Glomerular visceral epithelial cell (primary cell): ENCODE measurements around the gene MATCAP1.

Experiments used
- DNase-seq: peaks from one replicate; pipeline ENCODE4 v3.0.0-alpha.2; 2016; ENCODE audit errors: extremely low spot score

The MATCAP1 gene

DNA sequence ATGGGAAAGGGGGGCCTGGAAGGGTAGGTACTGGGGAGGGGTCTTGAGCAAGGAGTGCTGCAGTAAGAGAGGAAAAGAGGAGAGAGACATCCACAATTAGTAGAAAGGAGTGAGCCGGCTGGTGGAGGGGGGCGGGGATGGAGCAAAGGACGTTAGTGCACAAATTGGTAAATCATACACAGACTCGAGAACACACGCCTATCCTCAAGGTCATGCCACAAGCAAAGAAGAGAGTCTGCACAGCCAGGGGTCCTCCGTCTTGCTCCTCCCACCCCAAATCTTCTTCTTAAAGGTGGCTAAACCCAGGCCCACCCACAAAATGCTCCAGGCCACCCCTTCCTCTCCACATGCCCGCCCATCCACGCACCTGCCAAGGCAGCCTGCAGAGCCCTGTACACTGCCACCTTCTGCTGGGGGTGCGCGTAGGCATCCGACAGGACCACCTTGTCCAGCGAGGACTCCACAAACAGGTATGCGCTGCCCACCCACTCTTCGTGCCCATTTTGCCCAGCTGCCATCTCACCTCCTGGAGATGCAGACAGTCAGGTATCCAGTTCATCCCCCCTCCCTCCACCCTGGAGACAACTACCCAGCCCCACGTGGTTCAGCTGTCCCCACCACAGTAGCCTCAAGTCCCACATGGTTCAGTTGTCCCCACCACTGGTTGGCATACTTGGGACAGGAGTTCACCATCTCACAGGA is 27.5 kb downstream of the MATCAP1 start:
- DNase-seq, result no peak

DNA sequence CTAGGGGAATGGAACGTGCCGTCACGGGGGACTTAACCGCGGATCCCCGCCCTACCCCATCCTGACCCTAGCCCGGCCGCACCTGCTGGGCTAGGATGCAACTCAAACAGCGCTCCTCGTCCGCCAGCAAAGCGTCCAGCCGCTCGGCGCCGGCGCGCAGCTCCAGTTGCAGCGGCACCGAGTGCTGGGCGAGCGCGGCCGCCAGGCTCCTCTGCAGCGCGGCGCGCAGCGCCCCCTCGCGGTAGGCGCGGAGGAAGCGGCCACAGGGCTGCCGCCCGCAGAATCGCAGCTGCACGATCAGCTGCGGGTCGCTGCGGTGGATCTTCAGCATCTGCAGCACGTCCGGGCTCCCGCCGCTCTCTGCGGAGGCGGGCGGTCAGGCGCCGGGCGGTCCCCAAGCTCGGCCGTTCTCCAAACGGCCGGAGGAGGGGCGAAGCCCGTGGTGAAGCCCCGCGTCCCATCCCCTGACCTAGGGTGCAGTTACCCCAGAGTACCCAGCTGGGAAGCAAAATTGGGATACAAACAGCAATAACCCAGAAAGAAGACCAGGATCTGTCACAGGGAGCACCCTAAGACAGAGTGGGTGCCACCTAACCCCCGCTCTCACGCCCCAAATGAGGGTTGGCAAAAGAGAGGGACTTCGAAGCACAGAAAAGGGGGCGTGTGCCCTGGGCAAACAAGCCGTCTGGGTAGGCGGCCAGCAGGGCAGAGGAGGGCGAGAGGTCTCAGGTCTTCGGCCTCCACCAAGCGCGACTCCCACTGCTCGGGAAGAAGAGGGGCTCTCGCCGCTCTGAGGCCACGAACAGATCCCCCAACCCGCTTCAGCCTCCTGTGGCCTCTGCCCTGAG is 28.2 kb downstream of the MATCAP1 start:
- peak; percentile 72 for DNase-seq

DNA sequence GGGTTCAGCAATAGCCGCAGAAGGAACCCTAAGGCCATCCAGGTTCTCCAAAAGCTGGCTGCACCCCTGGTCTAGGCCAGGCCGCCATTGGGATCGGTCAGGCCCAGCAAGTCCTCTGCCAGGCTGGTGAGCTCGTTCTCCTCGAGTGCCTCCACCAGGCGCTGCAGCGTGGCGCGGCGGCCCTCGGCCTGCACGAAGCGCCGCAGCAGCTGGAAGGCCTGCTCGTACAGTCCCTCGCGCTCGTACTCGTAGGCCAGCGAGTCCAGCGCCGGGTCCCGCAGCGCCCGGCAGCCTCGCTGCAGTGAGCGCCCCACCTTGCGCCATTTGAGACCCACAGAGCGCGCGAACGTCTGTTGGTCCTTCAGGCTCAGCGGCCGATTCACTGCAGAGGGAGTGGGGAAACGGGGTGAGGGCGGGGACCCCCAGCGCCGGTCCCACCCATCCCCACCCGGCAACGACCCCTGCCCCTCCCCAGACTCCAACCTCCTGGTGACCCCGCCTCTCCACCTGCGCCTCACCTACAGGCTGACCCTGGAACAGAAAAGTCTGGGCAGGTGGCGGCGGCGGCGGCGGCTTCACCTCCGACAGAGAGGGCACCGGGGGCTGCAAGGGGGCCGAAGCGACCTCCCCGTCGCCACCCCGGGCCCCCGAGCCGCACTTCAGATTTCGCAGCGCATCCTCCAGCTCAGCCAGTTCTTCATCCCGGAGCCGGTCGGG is 29.0 kb downstream of the MATCAP1 start:
- no peak for DNase-seq

DNA sequence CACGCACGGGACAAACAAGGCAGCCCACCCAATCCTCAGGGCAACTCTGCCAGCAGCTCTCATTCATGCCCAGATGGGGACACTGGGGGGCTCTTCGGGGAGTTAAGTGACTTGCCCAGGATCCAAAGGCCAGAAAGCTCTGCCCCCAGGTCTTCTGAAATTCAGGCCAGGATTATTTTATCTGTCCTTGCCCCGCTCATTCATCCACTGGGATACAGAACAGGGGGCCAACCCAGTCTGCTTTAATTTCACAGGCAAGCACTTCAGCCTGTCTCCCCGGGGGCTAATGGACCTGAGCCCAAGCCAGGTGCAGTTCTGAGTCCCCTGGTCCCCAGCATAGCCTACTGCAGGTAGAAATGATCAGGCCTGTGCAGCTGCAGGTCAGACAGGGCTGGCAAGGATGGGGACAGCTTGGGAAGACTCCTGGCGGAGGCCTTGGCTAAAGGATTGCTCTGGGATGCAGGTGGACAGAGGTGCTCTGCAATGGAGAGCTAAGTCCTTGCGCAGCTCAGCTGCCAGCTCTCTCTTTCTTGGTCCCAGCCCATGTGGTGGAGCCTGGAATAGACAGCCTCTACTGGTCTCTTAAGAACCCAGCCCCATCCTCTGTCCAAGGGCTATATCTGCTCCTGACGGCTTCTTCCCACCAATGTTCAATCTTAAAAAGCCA is 32.2 kb downstream of the MATCAP1 start:
- DNase-seq, result no peak

DNA sequence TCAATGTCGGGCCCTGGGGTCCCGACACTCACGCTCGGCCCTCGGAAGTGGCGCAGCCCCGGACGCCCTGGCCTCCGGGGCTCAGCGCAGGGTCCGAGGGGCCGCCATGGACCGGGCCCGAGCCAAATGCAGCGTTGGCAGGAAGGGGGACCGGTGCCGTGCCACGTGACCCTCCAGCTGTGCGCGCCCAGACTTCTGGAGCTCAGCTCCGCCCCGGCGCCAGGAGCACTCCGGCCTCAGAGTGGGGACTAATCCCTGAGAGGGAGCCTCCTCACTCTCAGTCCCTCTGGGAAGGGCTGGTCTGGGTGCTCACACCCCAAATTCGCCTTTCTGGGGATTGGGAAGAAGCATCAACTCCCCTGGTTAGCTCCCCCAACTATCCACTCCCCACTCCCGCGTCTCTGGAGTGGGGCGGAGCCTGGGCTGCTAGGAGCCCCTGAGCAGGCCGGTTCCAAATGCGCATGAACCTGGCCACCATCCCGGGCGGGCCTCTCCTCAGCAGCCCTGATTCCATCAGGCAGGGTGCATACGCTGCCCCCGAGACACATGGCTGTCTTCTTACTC is 32.8 kb downstream of the MATCAP1 start, which contains the start of gene B3GNT9:
B3GNT9 (minus strand) TSS at position 166 of the 564 bp plus-strand sequence. CDS start 513 bp downstream, outside the sequence.
- peak; percentile 60 for DNase-seq

DNA sequence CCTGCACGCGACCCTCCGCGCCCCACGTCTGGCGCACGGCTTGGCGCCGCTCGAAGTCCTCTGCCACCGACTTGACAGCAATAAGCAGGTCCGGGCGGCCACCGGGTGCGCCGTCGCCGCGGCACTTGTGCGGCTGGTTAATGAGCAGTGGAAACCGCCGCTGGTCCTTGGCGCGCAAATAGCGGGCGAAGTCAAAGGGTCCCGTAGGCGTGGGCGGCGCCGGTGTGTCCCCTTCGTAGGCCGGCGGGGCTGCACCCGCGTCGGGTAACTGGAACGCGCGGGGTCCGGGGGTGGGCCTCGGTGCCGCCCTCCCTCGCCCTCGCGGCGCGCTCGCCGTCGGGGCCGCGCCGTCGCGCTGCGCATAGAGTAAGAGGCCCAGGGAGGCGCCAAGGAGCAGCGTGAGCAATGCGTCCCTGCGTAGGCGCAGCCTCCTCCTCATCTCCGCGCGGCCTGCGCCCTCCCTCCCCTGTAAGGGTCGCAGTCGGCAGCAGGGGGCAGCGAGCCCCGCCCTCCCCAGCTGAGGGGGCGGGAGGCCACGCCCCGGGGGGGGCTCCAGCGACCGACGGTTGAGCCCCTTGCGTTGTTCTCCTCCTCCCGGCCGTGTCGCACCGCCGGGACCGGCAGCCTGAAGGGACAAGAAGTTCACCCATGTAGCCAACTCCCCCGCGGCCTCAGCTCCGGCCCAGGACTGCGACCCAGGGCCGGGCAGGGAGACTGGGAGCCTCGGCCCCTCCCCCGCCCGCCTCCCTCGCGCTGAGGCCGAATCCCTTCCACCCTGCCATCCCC is 33.5 kb downstream of the MATCAP1 start:
- no peak for DNase-seq

DNA sequence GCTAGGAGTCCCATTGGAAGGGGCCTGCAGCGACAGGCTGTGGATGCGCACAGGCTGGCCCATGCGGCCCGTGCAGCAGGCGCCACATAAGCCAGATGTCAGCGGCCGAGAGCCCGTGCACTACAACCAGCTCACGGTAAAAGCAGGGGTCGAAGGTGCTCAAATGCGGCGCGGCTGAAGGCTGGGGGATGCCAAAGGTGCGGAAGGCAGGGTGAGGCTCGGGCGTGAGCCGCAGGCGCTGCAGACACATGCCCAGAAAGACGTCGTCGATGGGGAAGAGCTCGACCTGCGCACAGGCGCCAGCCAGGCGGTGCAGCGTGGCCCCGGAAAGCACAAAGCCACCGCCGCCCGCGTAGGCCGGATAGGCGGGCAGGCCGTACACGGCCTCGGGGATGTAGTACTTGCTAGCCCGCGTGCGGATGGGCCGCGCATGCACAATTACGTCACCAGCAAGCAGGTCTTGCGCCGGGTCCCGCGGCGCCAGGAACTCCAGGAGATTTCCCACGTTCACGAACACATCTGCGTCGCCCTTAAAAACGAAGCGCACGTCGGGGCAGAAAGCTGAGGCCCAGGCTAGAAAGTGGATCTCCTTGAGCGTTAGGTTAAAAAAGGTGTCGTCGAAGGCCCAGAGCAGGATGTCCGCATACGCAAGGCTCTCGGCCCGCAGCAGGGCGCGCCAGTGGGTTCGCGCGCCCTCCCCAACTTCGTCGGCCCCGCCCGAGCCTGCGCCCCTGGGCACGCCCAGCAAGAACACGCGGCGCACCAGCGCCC is 34.3 kb downstream of the MATCAP1 start:
- no peak for DNase-seq

DNA sequence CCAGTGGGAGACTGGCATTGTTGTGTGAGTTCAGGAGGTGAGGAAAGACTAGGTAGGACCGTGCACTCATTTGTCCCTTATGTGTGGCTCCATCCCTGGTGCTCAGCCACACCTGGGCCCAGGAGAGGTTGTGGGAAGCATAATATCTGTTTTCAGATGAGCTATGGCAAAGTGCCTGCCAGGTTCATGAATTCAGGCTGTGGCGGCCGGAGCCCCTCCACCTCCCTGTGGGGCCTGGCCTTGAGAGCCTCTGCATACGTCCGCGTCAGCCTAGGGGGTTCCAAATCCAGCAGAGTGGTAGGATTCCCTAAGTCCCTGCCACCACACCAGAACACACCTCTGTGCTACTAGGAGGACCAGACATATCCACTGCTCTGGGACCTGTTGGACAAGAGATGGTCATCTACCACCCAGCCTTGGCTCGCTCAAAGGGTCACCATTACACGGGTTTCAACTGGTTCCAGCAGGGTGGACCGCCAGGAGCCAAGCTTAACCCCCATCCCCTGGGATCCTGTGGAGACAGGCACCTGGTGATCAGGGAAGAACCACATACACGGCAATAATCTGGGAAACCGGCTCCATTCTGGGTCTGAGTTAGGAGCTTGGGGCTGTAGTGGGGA is 35.0 kb downstream of the MATCAP1 start:
- no peak for DNase-seq

DNA sequence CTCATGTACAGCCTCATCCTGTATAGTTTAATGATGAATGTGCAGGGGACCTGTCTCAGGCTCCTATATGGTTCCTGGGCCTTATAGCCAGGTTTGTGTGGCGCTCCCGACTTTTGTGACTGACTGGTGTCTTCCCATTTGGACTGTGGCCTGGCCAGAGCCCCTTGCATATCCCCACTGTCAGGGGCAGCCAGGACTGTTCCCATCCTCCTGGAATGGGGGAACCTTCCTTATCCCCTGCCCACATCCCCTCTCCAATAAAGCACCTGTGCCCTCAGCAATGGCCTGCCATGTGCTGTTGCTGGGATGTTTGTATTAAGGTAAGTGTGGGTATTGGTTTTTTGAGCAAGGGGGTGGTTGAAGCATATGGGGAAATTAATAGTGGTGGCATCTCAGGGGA is 35.5 kb downstream of the MATCAP1 start:
- no peak for DNase-seq

DNA sequence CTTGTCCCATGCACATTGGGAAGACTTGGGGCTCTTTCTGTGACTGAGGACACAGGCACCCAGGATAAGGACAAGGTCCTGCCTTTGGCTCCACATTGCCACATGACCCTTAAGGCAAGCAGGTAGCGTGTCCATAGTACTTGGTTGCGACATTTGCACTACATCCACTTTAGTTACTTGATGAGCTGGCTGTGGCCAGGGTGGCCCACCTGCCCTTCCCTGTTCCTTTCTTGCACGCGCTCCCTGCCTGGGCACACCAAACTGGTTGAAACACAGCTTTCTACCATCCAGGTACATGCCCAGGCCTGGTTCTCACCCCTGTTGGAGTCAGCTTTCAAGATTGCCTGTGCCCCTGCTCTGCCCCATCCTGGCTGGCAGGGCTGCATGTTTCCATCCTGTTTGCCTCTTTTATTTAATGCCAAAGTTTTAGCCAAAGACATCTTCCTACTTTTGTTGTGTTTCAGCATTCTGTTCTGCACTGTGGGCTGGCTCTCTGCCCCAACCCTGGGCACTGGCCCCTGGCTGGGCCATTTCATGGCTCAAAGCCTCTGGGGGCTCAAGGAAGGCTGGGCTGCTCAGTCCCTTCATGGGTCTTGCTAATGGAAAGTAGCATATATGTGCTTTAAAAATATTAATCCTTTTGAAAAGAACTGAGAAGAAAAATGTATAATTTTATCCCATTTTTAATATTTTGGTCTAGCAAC is 36.2 kb downstream of the MATCAP1 start:
- DNase-seq, result no peak

DNA sequence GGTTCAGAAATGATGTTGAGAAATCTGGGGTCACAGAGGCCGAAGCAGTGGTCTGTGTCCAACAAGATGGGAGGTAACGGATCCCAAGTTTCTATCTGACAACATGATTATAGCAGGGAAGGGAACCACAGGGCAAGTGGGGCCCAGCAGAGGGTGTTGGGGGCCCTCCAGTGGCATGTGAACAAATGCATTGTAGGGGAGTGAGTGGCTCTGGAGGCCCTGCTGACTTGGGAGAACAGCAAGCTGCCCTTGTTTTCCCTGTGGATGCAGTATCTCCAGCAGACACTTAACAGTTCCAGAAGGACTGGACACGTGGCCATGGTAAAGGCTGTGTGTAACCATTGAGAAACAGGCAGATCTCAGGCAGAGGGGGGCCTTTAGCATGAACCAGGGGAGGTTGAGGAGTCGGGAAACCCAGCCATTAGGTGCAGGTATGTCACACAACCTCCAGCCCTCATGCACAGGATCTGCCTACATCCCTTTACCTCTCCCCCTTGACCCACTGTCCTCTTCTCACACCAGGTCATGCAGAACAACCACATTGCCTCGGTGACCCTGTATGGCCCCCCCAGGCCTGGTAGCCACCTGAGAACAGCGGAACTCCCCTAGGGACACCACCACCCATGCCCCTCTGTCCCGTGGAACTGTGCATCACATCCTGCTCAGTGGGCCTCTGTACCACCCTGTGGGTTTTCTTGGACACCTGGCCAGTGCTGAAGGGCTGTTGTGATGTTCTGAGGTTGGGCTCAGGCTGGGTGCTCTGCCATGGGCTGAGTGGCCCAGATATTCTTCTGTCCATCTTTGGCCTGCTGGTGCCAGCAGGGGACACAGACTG is 37.0 kb downstream of the MATCAP1 start:
- DNase-seq, result no peak

DNA sequence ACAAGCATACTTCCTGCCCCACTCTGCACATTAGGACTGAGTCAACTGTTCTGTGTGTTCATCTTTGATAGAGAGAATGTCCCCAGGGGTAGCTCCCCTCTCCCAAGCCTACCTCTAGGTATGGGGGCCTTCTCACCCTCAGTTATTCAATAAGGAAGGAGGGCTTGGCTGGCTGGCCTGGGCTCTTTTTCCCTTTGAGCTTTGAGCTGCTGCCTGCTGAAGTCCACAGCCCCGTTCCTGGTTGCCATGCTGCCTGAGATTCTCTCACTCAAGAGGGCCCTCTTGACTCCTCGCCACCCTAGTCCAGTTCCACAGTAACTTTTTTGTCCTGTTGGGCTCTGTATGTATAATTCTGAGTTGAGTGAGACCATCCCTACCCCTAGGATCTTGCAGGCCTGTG is 38.0 kb downstream of the MATCAP1 start:
- DNase-seq, result no peak

DNA sequence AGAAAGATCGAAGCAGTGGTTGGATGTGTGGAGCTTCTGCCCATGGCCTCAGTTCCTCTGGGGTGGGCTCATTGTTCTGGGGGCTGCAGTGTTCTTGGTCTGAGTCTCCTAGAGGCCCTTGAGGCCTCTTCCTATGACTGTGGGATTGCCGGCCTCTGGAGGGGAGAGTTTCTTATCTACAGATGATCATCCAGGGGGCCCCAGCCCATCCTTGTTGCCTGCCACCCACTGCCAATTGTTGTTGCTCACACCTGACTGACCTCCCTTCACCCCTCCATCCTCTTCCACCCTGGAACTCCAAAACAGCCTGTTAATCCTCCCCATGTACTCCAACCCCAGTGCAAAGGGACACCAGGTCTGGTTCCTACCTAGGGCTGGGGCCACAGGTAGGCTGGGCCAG is 38.8 kb downstream of the MATCAP1 start:
- no peak for DNase-seq

DNA sequence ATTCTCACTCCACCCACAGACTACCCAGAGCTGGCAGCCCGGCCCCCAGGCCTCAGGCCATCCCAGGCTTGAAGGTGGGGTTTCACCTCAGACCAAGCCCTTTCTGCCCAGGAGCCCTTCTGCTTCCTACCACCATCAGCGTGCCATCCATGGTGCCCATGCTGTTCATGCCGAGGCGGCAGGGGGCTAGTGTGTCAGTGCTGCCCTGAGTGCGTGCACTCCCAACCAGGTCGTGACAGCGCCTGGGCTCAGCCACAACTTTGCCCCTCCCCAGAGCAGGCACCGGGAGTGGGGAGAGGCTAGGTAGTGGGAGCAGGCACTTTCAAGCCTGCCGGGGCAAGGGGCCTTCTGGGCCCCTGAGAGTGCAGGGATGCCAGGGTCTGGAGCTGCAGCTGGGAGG is 41.4 kb downstream of the MATCAP1 start:
- DNase-seq, result no peak

DNA sequence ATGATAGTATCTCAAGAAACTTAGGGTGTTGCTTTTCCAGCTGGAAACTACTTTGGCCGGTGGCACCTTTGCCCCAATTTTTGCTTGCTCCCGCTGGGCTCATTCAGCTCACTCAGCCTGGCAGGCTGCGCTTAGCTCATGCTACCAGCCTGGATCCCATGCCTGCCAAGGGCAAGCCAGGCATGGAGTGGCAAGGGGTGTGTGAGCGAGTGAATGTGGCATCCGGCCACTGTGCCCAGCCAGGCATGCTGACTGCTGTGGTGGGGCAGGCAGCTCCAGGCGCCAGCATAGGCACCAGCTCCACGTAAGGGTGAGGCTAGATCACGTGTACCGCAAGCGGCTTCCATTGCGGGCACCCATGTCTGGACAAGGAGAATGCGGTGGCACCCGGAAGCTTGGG is 42.4 kb downstream of the MATCAP1 start:
- no peak for DNase-seq

DNA sequence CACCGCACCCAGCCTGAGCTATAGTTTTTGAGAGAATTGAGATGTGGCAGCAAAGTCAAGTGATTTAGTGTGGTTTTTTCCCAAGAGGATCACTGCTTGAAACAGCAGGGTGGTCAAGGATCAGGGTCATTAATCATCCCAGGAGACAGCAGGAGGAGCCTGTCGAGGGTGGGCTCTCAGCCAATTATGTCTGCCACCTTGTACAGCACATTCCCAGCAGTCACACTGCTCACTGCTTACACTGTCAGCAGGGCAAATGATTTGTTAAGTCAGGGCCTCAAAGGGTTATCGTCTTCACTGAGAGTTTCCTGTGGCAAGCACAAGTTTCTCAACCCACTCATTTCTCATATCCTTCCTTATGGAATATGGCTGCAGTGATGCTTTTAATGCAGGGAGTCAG is 46.2 kb downstream of the MATCAP1 start:
- DNase-seq, result peak; percentile 35

DNA sequence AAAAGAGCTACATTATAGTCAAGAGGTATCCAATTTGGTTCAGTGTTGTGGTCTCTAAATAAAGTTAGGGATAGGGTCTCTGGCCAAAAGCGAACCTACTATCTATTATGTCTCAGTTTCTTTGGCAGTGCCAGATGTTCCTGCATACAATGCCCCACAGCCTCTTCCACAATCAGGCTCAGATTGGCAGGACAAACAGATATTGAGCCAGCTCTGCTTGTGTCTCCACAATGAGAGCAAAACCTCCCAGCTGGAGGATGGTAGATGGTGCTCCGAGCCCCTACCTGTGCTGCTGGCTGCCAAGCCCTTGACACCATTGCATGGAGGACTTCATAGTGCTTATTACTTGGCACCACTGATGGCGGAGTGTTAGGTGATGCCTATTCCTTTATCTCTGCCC is 54.3 kb downstream of the MATCAP1 start:
- no peak for DNase-seq

DNA sequence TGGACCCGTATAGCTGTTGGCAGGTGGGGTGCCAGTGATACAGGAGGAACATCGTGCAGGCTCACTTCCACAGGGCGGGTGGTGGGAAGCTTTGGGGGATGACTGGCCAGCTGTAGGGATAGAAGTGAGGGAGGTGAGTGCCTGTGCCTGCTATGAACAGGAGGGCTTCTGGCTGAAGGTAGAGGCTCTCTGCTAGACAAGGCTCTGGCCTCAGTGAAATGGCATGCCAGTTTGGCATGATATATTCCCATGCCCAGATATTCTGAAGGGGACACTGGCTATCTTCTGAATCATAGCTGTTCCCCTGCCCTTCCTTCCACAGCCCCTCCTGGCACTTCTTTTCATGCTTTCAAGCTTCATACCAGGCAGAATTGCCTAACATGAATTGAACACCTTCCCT is 54.9 kb downstream of the MATCAP1 start:
- no peak for DNase-seq
